HepG2 (cell line): ENCODE data around the gene TCF7L2.

Experiments used
- EP300 ChIP-seq, 3 experiments: sonication (generic) in 1 of 3; formaldehyde crosslinking in 1 of 3; IDR thresholded peaks; 2 replicates each; pipeline versions ENCODE4 v1.5.1 to v1.6.1; 2011 to 2020; ENCODE audit warnings: low read depth in 2 of 3, low read length in 2 of 3, borderline replicate concordance in 1 of 3, improper control_type of control experiment in 1 of 3, mild to moderate bottlenecking in 1 of 3, missing genetic modification reagents in 1 of 3, moderate library complexity in 1 of 3
- EZH2 ChIP-seq: conservative IDR thresholded peaks from 2 replicates; pipeline ENCODE4 v1.6.1; 2012; ENCODE audit warnings: mild to moderate bottlenecking, low read depth, low read length, moderate library complexity
- GLI4 ChIP-seq: sonication (generic); formaldehyde crosslinking; IDR thresholded peaks from 2 replicates; pipeline ENCODE4 v1.5.1; 2020; ENCODE audit warnings: missing genetic modification reagents, mild to moderate bottlenecking, moderate library complexity, borderline replicate concordance
- POLR2AphosphoS5 ChIP-seq: IDR thresholded peaks from 2 replicates; pipeline ENCODE4 v1.6.1; 2012; ENCODE audit warnings: low read depth, low read length
- TAF1 ChIP-seq: sonication (generic); formaldehyde crosslinking; IDR thresholded peaks from 2 replicates; pipeline ENCODE4 v1.4.0; 2020; ENCODE audit warnings: missing genetic modification reagents
- TBP ChIP-seq: sonication (generic); formaldehyde crosslinking; IDR thresholded peaks from 2 replicates; pipeline ENCODE4 v1.5.0; 2020; ENCODE audit warnings: missing genetic modification reagents
- ZBTB7A ChIP-seq: sonication (generic); formaldehyde crosslinking; IDR thresholded peaks from 2 replicates; pipeline ENCODE4 v1.8.0; 2022; ENCODE audit warnings: mild to moderate bottlenecking, missing genetic modification reagents
- ZFP37 ChIP-seq: sonication (generic); formaldehyde crosslinking; IDR thresholded peaks from 2 replicates; pipeline ENCODE4 v1.4.0; 2020; ENCODE audit warnings: missing genetic modification reagents, borderline replicate concordance
- ZNF253 ChIP-seq: sonication (generic); formaldehyde crosslinking; IDR thresholded peaks from 2 replicates; pipeline ENCODE4 v1.8.0; 2022; ENCODE audit warnings: mild to moderate bottlenecking, missing genetic modification reagents, borderline replicate concordance
- ZNF780A ChIP-seq: sonication (generic); formaldehyde crosslinking; IDR thresholded peaks from 2 replicates; pipeline ENCODE4 v1.8.0; 2022; ENCODE audit warnings: mild to moderate bottlenecking, missing genetic modification reagents, moderate library complexity
- TF ChIP-seq, protein P1 (sequence below): sonication (generic); formaldehyde crosslinking; IDR thresholded peaks from 2 replicates; pipeline ENCODE4 v1.5.0; 2020; ENCODE audit warnings: mild to moderate bottlenecking, missing genetic modification reagents, moderate library complexity
- TF ChIP-seq, protein P2 (sequence below), 2 experiments: IDR thresholded peaks; 2 replicates each; pipeline ENCODE4 v1.6.1; 2011 to 2012; ENCODE audit warnings: low read length in 2 of 2, borderline replicate concordance in 1 of 2, low read depth in 1 of 2, mild to moderate bottlenecking in 1 of 2, moderate library complexity in 1 of 2
- TF ChIP-seq, protein P3 (sequence below): sonication (generic); formaldehyde crosslinking; IDR thresholded peaks from 2 replicates; pipeline ENCODE4 v1.4.0; 2020; ENCODE audit warnings: missing genetic modification reagents
- TF ChIP-seq, protein P4 (sequence below): sonication (generic); formaldehyde crosslinking; IDR thresholded peaks from 2 replicates; pipeline ENCODE4 v1.8.0; 2022; ENCODE audit warnings: missing genetic modification reagents, mild to moderate bottlenecking, moderate library complexity, borderline replicate concordance

DNA sequence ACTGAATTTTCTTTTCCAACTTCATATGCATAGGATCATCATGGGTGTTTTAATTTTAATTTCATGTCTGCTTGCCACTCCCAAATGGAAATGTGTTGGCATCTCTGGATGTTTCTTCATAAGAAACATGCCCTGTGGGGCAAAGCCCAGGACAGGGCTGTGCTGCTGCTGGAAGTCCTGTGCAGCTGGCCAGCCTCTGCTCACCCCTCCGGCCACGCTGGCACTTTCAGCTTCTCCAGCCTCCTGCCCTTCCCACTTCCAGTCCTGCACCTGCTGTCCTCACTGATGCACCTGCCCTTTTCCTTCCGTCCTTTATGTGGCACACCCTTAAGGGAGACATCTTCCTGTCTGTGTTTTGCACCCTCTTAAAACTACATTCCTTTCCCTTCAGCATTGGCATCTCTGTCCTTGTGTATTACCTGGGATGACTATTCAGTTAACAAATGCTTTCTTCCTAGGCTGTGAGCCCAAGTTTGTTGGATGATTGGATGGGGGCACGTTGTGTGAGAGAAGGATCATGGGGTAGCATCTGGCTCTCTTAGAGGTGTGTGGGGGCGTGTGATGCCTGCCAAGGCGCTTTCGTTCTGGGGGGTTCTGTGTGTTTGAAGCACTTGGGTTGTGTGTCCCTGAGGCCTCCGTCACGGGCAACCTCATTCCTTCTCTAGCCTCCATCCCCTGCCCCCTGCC, 56.8 kb downstream of the TCF7L2 start:
- TF ChIP-seq, protein P1, sequence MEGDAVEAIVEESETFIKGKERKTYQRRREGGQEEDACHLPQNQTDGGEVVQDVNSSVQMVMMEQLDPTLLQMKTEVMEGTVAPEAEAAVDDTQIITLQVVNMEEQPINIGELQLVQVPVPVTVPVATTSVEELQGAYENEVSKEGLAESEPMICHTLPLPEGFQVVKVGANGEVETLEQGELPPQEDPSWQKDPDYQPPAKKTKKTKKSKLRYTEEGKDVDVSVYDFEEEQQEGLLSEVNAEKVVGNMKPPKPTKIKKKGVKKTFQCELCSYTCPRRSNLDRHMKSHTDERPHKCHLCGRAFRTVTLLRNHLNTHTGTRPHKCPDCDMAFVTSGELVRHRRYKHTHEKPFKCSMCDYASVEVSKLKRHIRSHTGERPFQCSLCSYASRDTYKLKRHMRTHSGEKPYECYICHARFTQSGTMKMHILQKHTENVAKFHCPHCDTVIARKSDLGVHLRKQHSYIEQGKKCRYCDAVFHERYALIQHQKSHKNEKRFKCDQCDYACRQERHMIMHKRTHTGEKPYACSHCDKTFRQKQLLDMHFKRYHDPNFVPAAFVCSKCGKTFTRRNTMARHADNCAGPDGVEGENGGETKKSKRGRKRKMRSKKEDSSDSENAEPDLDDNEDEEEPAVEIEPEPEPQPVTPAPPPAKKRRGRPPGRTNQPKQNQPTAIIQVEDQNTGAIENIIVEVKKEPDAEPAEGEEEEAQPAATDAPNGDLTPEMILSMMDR (CRISPR knock-in tag), result no peak
- no peak for TF ChIP-seq ZNF780A
- no peak for TF ChIP-seq POLR2AphosphoS5
- TF ChIP-seq, protein P2, sequence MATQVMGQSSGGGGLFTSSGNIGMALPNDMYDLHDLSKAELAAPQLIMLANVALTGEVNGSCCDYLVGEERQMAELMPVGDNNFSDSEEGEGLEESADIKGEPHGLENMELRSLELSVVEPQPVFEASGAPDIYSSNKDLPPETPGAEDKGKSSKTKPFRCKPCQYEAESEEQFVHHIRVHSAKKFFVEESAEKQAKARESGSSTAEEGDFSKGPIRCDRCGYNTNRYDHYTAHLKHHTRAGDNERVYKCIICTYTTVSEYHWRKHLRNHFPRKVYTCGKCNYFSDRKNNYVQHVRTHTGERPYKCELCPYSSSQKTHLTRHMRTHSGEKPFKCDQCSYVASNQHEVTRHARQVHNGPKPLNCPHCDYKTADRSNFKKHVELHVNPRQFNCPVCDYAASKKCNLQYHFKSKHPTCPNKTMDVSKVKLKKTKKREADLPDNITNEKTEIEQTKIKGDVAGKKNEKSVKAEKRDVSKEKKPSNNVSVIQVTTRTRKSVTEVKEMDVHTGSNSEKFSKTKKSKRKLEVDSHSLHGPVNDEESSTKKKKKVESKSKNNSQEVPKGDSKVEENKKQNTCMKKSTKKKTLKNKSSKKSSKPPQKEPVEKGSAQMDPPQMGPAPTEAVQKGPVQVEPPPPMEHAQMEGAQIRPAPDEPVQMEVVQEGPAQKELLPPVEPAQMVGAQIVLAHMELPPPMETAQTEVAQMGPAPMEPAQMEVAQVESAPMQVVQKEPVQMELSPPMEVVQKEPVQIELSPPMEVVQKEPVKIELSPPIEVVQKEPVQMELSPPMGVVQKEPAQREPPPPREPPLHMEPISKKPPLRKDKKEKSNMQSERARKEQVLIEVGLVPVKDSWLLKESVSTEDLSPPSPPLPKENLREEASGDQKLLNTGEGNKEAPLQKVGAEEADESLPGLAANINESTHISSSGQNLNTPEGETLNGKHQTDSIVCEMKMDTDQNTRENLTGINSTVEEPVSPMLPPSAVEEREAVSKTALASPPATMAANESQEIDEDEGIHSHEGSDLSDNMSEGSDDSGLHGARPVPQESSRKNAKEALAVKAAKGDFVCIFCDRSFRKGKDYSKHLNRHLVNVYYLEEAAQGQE (IDR thresholded peaks at IDR 0.05; ENCODE audit: borderline replicate concordance in 1 of 2, low read depth in 1 of 2, low read length in 2 of 2), result no peak
- TF ChIP-seq ZFP37 (CRISPR knock-in tag), result no peak
- TF ChIP-seq ZNF253 (CRISPR knock-in tag), result no peak
- no peak for TF ChIP-seq ZBTB7A (CRISPR knock-in tag)
- TF ChIP-seq EP300 (IDR thresholded peaks at IDR 0.05; ENCODE audit: low read depth in 2 of 2, low read length in 2 of 2), result no peak
- TF ChIP-seq EP300 (CRISPR knock-in tag; IDR thresholded peaks at IDR 0.05; ENCODE audit: borderline replicate concordance), result no peak
- TF ChIP-seq GLI4 (CRISPR knock-in tag), result no peak
- TF ChIP-seq TBP (CRISPR knock-in tag), result no peak
- TF ChIP-seq, protein P3, sequence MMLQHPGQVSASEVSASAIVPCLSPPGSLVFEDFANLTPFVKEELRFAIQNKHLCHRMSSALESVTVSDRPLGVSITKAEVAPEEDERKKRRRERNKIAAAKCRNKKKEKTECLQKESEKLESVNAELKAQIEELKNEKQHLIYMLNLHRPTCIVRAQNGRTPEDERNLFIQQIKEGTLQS (CRISPR knock-in tag), result no peak
- TF ChIP-seq TAF1 (CRISPR knock-in tag), result no peak
- TF ChIP-seq, protein P4, sequence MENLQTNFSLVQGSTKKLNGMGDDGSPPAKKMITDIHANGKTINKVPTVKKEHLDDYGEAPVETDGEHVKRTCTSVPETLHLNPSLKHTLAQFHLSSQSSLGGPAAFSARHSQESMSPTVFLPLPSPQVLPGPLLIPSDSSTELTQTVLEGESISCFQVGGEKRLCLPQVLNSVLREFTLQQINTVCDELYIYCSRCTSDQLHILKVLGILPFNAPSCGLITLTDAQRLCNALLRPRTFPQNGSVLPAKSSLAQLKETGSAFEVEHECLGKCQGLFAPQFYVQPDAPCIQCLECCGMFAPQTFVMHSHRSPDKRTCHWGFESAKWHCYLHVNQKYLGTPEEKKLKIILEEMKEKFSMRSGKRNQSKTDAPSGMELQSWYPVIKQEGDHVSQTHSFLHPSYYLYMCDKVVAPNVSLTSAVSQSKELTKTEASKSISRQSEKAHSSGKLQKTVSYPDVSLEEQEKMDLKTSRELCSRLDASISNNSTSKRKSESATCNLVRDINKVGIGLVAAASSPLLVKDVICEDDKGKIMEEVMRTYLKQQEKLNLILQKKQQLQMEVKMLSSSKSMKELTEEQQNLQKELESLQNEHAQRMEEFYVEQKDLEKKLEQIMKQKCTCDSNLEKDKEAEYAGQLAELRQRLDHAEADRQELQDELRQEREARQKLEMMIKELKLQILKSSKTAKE (CRISPR knock-in tag), result no peak
- TF ChIP-seq EZH2, result no peak
